ENCODE measurements around the gene CBFA2T3.

The CBFA2T3 gene

GRCh38 chr16:88977812-88978607, 1.0 kb upstream of the CBFA2T3 start:
- H3K9me3 Mint-ChIP-seq (ENCODE audit: low read depth) = no peaks in the 10 kb centered on the region
- H3K27ac Mint-ChIP-seq = no peak overlapping the region
- no peak overlapping the region for H3K4me3 Mint-ChIP-seq
- H3K4me1 Mint-ChIP-seq (ENCODE audit: low read depth) = no peaks in the 10 kb centered on the region
- H3K36me3 Mint-ChIP-seq = no peaks in the 10 kb centered on the region
- peaks cover 12% of the 10 kb centered on the region for H3K27me3 Mint-ChIP-seq

- H3K27ac Mint-ChIP-seq = no peak overlapping the region
- H3K4me1 Mint-ChIP-seq (ENCODE audit: low read depth) = no peaks in the 10 kb centered on the region
- no peaks in the 10 kb centered on the region for H3K9me3 Mint-ChIP-seq (ENCODE audit: low read depth)
- no peak overlapping the region for H3K4me3 Mint-ChIP-seq
- H3K27me3 Mint-ChIP-seq = peaks cover 12% of the 10 kb centered on the region
- H3K36me3 Mint-ChIP-seq = no peaks in the 10 kb centered on the region
Observed at GRCh38 chr16:88976366-88977017, 515 bp downstream of the CBFA2T3 start.

GRCh38 chr16:88975511-88976061, 1.4 kb downstream of the CBFA2T3 start:
- Mint-ChIP-seq H3K4me3 (no peak overlapping the region), H3K27ac (no peak overlapping the region), H3K9me3 (ENCODE audit: low read depth) (no peaks in the 10 kb centered on the region), H3K4me1 (ENCODE audit: low read depth) (no peaks in the 10 kb centered on the region), H3K27me3 (peaks cover 12% of the 10 kb centered on the region), H3K36me3 (no peaks in the 10 kb centered on the region)

GRCh38 chr16:88974916-88975215, 2.1 kb downstream of the CBFA2T3 start:
- Mint-ChIP-seq H3K9me3 (ENCODE audit: low read depth) (no peaks in the 10 kb centered on the region), H3K27ac (no peak overlapping the region), H3K4me1 (ENCODE audit: low read depth) (no peaks in the 10 kb centered on the region), H3K27me3 (peaks cover 12% of the 10 kb centered on the region), H3K36me3 (no peaks in the 10 kb centered on the region), H3K4me3 (no peak overlapping the region)

GRCh38 chr16:88974080-88974915, 2.7 kb downstream of the CBFA2T3 start:
- H3K27ac Mint-ChIP-seq = no peak overlapping the region

GRCh38 chr16:88973415-88974050, 3.5 kb downstream of the CBFA2T3 start:
- H3K4me1 Mint-ChIP-seq (ENCODE audit: low read depth) = no peaks in the 10 kb centered on the region
- no peaks in the 10 kb centered on the region for H3K36me3 Mint-ChIP-seq
- H3K27me3 Mint-ChIP-seq = peaks cover 10% of the 10 kb centered on the region
- H3K9me3 Mint-ChIP-seq (ENCODE audit: low read depth) = no peaks in the 10 kb centered on the region
- H3K27ac Mint-ChIP-seq = no peak overlapping the region
- H3K4me3 Mint-ChIP-seq = no peak overlapping the region

More at GRCh38 chr16:88974080-88974915, 2.7 kb downstream of the CBFA2T3 start:
- no peak overlapping the region for H3K4me3 Mint-ChIP-seq
- no peaks in the 10 kb centered on the region for H3K4me1 Mint-ChIP-seq (ENCODE audit: low read depth)
- no peaks in the 10 kb centered on the region for H3K36me3 Mint-ChIP-seq
- H3K9me3 Mint-ChIP-seq (ENCODE audit: low read depth) = no peaks in the 10 kb centered on the region
- H3K27me3 Mint-ChIP-seq = peaks cover 12% of the 10 kb centered on the region

GRCh38 chr16:88973007-88973410, 4.0 kb downstream of the CBFA2T3 start:
- peaks cover 10% of the 10 kb centered on the region for H3K27me3 Mint-ChIP-seq
- no peak overlapping the region for H3K27ac Mint-ChIP-seq
- H3K9me3 Mint-ChIP-seq (ENCODE audit: low read depth) = no peaks in the 10 kb centered on the region
- no peak overlapping the region for H3K4me3 Mint-ChIP-seq
- no peaks in the 10 kb centered on the region for H3K36me3 Mint-ChIP-seq
- H3K4me1 Mint-ChIP-seq (ENCODE audit: low read depth) = no peaks in the 10 kb centered on the region

GRCh38 chr16:88972349-88972748, 4.7 kb downstream of the CBFA2T3 start:
- Mint-ChIP-seq H3K4me1 (ENCODE audit: low read depth) (peaks cover 3% of the 10 kb centered on the region), H3K4me3 (no peak overlapping the region), H3K36me3 (no peaks in the 10 kb centered on the region), H3K27me3 (peaks cover 9% of the 10 kb centered on the region), H3K27ac (no peak overlapping the region), H3K9me3 (ENCODE audit: low read depth) (no peaks in the 10 kb centered on the region)

GRCh38 chr16:88971371-88972097, 5.5 kb downstream of the CBFA2T3 start:
- Mint-ChIP-seq H3K27me3 (peaks cover 8% of the 10 kb centered on the region), H3K27ac (no peak overlapping the region), H3K9me3 (ENCODE audit: low read depth) (no peaks in the 10 kb centered on the region), H3K4me1 (ENCODE audit: low read depth) (peaks cover 3% of the 10 kb centered on the region), H3K4me3 (no peak overlapping the region), H3K36me3 (no peaks in the 10 kb centered on the region)

GRCh38 chr16:88970539-88971065, 6.4 kb downstream of the CBFA2T3 start:
- Mint-ChIP-seq H3K4me3 (no peak overlapping the region), H3K9me3 (ENCODE audit: low read depth) (no peaks in the 10 kb centered on the region), H3K27ac (no peak overlapping the region), H3K4me1 (ENCODE audit: low read depth) (peaks cover 3% of the 10 kb centered on the region), H3K27me3 (peaks cover 7% of the 10 kb centered on the region), H3K36me3 (no peaks in the 10 kb centered on the region)

GRCh38 chr16:88970050-88970449, 7.0 kb downstream of the CBFA2T3 start:
- Mint-ChIP-seq H3K4me3 (no peak overlapping the region), H3K9me3 (ENCODE audit: low read depth) (no peaks in the 10 kb centered on the region), H3K27me3 (peaks cover 4% of the 10 kb centered on the region), H3K27ac (no peak overlapping the region), H3K36me3 (no peaks in the 10 kb centered on the region), H3K4me1 (ENCODE audit: low read depth) (peaks cover 3% of the 10 kb centered on the region)

- no peaks in the 10 kb centered on the region for H3K36me3 Mint-ChIP-seq
- H3K4me3 Mint-ChIP-seq = no peak overlapping the region
- no peaks in the 10 kb centered on the region for H3K9me3 Mint-ChIP-seq (ENCODE audit: low read depth)
- peaks cover 3% of the 10 kb centered on the region for H3K4me1 Mint-ChIP-seq (ENCODE audit: low read depth)
- H3K27me3 Mint-ChIP-seq = peaks cover 3% of the 10 kb centered on the region
- H3K27ac Mint-ChIP-seq = no peak overlapping the region
Observed at GRCh38 chr16:88969361-88969831, 7.6 kb downstream of the CBFA2T3 start.

GRCh38 chr16:88968589-88969280, 8.3 kb downstream of the CBFA2T3 start:
- Mint-ChIP-seq H3K27ac (no peak overlapping the region), H3K27me3 (no peaks in the 10 kb centered on the region), H3K36me3 (no peaks in the 10 kb centered on the region), H3K4me1 (ENCODE audit: low read depth) (peaks cover 3% of the 10 kb centered on the region), H3K9me3 (ENCODE audit: low read depth) (no peaks in the 10 kb centered on the region), H3K4me3 (no peak overlapping the region)
